Hypothalamus (tissue), 51 donors: ENCODE data around the gene COX5A.
A peak's percentile ranks its signal among the peaks of the same experiment; 100 is the strongest.
"Not testable (repeated sequence)": the region's sequence is repeated elsewhere in the genome, so short reads cannot be mapped to it uniquely, and the experiment has no call there.

ENCODE experiments used
- DNase-seq, 51 donors: peaks; one replicate each; lab custom pipeline; 2025; lab: John Stamatoyannopoulos, UW

Gene COX5A

GRCh38 chr15:74955796-74956647 is 18.1 kb upstream of the COX5A start:
- DNase-seq: peak in 43 of 51 donors; percentile 16 to 77 (median 48)

- no peak for DNase-seq
These were observed 17.1 kb upstream of the COX5A start for GRCh38 chr15:74955017-74955416.

- DNase-seq: no peak
These were observed 16.6 kb upstream of the COX5A start for GRCh38 chr15:74954515-74954914.

DNA sequence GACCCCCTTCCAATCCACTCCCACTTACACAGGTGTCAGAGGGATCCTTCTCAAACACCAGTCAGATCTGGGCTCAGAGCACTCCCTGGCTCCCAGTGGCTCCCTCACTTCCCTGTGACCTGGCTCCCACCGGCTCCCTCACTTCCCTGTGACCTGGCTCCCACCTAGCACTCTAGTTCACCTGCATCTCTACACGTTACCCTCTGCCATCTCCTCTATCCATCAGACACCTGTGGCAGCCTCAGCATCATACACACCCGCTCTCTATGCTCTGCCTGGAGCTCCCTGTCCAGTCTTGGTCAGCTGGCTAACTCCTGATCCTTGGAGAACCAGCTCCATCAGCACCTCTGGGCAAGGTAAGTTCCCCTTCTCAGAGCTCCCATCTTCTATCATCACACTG is 13.1 kb upstream of the COX5A start:
- DNase-seq: no peak

DNA sequence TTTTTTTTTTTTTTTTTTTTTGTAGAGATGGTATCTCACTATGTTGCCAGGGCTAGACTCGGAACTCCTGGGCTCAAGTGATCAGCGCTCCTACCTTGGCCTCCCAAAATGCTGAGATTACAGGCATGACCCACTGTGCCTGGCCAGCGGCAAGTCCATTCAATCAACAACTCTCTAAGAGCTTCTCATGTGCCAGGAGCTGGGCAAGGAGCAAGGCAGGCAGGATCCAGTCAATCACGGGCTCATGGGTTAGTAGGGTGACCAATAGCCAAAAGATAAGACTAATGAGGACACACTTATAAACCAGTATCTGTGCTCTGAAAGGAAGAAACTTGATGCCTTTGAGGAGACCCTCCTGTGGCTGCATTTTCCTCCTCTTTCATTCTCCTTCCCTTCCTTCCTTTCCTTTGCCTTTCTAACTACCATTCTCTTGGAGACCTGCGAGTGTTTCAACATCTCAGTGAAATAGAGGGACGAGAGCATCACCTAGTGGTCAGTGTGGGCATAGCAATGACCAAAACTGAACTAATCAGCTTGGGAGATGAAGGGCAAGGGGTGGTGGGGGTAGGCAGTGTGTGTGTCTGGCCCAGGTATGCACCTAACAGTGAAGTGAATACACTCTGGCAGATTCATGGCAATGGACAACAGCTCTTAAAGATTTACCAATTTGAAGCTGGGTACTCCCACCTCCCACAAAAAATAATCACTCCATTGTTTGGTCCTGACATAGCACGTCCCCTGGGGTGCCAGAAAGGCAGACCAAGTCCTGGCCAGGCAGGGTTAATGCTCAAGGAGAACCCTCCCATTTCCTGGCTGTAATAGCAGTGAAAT is 12.4 kb upstream of the COX5A start:
- DNase-seq: peak in 44 of 51 donors; percentile 9 to 87 (median 50)

- DNase-seq: peak in 1 of 51 donors; percentile 55
These were observed 642 bp downstream of the COX5A start for GRCh38 chr15:74937272-74937589.

DNA sequence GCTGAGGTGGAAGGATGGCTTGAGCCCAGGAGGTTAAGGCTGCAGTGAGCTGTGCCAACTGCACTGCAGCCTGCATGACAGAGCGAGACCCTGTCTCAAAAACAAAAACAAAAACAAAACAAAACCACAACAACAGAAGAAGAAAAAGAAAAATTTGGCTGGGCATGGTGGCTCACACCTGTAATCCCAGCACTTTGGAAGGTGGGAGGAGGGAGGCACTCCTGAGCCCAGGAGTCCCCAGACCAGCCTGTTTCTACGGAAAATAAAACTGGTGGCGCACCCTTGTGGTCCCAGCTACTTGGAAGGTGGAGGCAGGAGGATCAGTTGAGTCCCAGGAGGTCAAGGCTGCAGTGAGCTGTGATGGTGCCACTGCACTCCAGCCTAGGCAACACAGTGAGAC is 2.7 kb downstream of the COX5A start:
- DNase-seq: not testable (repeated sequence)

DNA sequence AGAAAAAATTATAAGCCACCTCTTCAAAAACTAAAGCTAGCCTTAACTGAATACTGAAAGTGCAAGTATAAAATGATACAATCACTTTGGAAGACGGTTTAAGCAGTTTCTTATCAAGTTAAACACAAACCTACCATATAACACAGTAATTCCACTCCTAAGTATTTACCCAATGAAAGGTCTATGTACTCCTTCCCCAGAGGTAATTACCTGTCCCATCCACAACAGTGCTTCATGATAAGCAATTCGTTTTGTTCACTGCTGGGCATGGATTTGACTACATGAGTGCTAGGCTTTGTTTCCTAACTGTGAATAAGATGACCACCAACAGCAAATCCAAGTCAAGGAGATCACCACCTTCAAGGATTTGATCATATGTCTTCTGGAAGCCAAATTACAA is 4.3 kb downstream of the COX5A start:
- no peak for DNase-seq

GRCh38 chr15:74928771-74929198 is 9.1 kb downstream of the COX5A start:
- DNase-seq: no peak

- no peak for DNase-seq
These were observed 13.3 kb downstream of the COX5A start for GRCh38 chr15:74924525-74924924.

DNA sequence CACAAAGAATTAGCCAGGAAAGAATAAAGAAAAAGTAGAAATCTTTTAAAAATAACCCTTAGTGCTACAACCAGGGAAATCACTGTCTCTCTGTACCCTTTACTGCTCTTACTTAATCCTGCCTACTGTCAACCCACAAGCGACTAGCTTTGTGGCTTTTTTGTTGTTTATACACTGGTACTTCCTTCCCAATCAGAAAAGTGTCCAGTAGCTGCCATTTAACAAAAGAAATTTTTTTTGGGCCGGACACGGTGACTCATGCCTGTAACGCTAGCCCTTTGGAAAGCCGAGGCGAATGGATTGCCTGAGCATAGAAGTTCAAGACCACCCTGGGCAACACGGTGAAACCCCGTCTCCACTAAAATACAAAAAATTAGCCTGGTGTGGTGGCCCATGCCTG is 17.4 kb downstream of the COX5A start:
- no peak for DNase-seq

GRCh38 chr15:74917676-74918075 is 20.2 kb downstream of the COX5A start:
- DNase-seq: no peak

GRCh38 chr15:74913799-74914198 is 24.1 kb downstream of the COX5A start:
- not testable (repeated sequence) for DNase-seq

DNA sequence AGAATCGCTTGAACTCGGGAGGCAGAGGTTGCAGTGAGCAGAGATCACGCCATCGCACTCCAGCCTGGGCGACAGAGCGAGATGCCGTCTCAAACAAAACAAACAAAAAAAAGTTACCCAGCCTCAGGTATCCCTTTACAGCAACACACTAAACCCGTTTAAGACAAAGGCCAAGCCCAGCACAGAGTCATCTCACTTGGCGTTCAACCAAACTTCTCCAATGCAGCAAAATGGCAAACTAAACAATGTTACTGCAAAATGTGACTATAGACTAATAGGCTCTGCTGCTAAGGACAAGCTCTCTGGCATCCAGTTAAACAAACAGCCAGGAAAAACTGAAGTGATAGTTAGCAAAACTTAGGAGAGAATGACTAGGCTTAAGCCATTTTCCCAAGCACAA is 24.8 kb downstream of the COX5A start:
- DNase-seq: no peak

- no peak for DNase-seq
These were observed 29.2 kb downstream of the COX5A start for GRCh38 chr15:74908635-74909034.

DNA sequence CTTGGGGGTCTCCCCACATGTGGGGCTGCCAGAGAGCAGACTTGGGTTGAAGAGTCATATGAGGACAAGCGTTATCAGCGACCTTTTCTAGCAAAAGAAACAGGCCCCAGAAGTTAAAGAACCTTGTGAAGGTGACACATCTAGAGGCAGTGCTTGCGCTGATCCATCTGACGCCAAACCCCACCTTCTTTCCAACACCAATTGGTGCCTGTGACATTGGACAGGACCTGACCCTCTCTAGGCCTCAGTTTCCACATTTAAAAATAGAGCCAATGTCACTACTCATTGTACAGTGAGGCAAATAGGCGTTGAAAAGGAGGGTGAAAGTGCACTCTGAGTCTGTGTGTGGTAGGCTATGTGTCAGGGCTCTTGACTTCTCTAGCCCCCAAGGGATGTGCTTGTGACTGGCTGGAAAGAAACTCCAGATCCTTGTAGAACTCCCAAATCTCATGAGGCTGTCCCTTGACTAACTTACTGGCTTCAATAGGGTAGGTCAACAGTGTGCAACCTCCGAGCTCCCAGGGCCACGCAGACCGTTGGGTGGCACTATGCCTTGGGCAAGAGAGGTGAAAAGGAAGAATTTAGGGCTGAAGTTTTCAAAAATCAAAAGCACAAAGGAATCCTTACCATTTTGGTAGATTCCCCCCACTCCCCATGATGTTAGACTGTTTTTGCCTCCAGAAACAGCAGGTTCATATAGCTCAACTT is 30.6 kb downstream of the COX5A start:
- DNase-seq: peak in 1 of 51 donors; percentile 38

GRCh38 chr15:74906450-74907162 is 31.3 kb downstream of the COX5A start, which contains the start of gene FAM219B:
FAM219B (minus strand) TSS chr15:74906851; CDS start chr15:74906800, 51 bp downstream.
- peak; percentile 63 to 94 (median 84) for DNase-seq

- peak in 22 of 51 donors; percentile 32 to 82 (median 49) for DNase-seq
These were observed 31.8 kb downstream of the COX5A start for GRCh38 chr15:74906067-74906449.

DNA sequence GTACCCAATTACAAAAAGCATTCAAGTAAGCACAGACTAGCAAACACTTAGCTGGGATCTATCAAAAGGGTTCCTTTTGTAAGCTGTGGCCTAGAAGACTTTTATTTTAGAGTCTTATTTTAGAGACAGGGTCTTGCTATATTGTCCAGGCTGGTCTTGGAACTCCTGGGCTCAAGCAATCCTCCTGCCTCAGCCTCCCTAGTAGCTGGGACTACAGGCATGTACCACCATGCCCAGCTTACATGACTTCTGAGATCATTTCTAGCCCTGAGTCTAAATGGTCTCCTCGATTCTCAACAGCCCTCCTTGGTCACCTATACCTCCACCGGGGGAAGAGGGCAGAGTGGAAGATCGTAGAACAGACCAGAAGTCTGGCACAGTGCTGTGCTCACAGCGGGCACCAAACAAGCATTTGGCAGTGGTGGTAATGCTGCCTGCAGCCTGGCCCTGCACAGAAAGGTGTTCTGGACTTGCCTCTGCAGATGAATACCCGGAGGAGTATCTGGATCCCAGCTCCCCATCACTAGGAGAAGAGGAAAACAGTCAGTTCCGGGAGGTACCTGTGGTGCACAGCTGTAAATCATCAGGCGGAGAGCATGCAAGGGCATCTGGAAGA is 33.6 kb downstream of the COX5A start:
- no peak for DNase-seq

GRCh38 chr15:74903676-74904075 is 34.2 kb downstream of the COX5A start:
- no peak for DNase-seq
